Measurements from ENCODE around the gene MAP4K2.
A peak's percentile ranks its signal among the peaks of the same experiment; 100 is the strongest.
"Not testable (repeated sequence)": the region's sequence is repeated elsewhere in the genome, so short reads cannot be mapped to it uniquely, and the experiment has no call there.

MAP4K2 gene

GRCh38 chr11:64848214-64848825 is 45.3 kb upstream of the MAP4K2 start:
- no peak for TF ChIP-seq CTCF (IDR thresholded peaks at IDR 0.05; ENCODE audit: low read depth, low read length, missing control alignments)
- H3K4me3 ChIP-seq (ENCODE audit: low read depth, low read length): no peak overlapping the region
- in situ Hi-C loops (cut with HindIII; ENCODE audit: low sequenced_read_pairs): loop anchor here (5.0 kb wide), 1 partner anchor 44 kb away; no protein-coding TSS in a partner anchor
- no peak for DNase-seq (ENCODE audit: low read depth)

GRCh38 chr11:64846998-64847666 is 44.1 kb upstream of the MAP4K2 start:
- H3K4me3 ChIP-seq (ENCODE audit: low read depth, low read length): no peak overlapping the region
- in situ Hi-C loops (cut with HindIII; ENCODE audit: low sequenced_read_pairs): loop anchor here (5.0 kb wide), 1 partner anchor 45 kb away; no protein-coding TSS in a partner anchor
- DNase-seq (ENCODE audit: low read depth): peak; percentile 76
- peak; percentile 90 for TF ChIP-seq CTCF (IDR thresholded peaks at IDR 0.05; ENCODE audit: low read depth, low read length, missing control alignments)

DNA sequence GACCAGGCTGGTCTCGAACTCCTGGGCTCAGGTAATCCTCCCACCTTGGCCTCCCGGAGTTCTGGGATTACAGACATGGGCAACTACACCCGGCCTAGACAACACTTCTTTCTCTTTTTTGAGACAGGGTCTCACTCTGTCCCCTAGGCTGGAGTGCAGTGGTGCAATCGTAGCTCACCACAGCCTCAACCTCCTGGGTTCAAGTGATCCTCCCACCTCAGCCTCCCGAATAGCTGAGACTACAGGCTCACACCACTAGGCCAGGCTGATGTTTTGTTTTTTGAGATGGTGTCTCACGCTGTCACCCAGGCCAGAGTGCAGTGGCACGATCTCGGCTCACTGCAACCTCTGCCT is 42.7 kb upstream of the MAP4K2 start:
- in situ Hi-C loops (cut with HindIII; ENCODE audit: low sequenced_read_pairs): loop anchor here (5.0 kb wide), 1 partner anchor 47 kb away; no protein-coding TSS in a partner anchor
- DNase-seq (ENCODE audit: low read depth); H3K4me3 ChIP-seq (ENCODE audit: low read depth, low read length): not testable (repeated sequence)

- no peak overlapping the region for H3K4me3 ChIP-seq (ENCODE audit: low read depth, low read length)
- in situ Hi-C loops (cut with HindIII; ENCODE audit: low sequenced_read_pairs): loop anchor here (5.0 kb wide), 1 partner anchor 47 kb away; no protein-coding TSS in a partner anchor
- no peak for TF ChIP-seq CTCF (IDR thresholded peaks at IDR 0.05; ENCODE audit: low read depth, low read length, missing control alignments)
Measured at GRCh38 chr11:64845129-64845775, 42.2 kb upstream of the MAP4K2 start.

GRCh38 chr11:64844330-64845128 is 41.5 kb upstream of the MAP4K2 start, which contains the start of gene CDC42BPG:
Gene CDC42BPG, minus strand, starts transcription at chr11:64844653. Its CDS starts 84 bp downstream, at chr11:64844569.
- no peak for DNase-seq (ENCODE audit: low read depth)
- peak within 1 kb of the TSS; percentile 28 for H3K4me3 ChIP-seq (ENCODE audit: low read depth, low read length)
- peak; percentile 30 for TF ChIP-seq CTCF (IDR thresholded peaks at IDR 0.05; ENCODE audit: low read depth, low read length, missing control alignments)
- in situ Hi-C loops (cut with HindIII; ENCODE audit: low sequenced_read_pairs): loop anchor here (5.0 kb wide), 1 partner anchor 48 kb away; no protein-coding TSS in a partner anchor

More at GRCh38 chr11:64845129-64845775, 42.2 kb upstream of the MAP4K2 start:
- no peak for DNase-seq (ENCODE audit: low read depth)

DNA sequence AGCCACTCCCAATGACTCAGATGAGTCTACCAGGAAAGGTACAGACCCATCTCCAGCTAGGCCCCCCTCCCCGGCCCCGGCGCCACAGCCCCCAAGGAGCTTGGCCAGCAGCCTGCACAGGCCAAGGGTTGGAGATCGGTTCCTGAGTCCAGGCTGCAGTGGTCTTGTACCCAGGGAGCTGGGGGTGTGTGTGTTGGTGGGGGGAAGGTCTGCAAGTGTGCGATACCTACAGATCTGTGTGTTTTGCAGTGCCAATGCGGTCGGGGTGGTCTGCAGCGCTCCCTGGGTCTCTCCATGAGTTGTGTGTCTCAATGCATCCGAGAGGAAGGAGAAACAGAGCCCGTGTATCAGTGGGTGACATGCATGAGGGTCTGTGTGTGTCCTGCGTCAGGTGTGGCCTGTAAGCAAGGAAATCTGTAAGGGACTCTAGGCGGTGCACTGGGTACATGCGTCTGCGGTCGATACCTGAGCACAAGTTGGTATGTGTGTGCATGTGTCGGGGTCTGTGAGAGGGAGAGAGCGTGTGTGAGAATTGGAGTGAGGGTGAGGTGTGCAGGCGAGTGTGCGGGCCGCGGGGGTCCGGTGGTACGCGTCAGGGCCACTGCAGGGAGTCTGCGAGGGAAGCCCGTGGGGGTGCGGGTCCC is 40.8 kb upstream of the MAP4K2 start:
- no peak for DNase-seq (ENCODE audit: low read depth)
- no peak overlapping the region for H3K4me3 ChIP-seq (ENCODE audit: low read depth, low read length)

More for the DNA sequence above, 40.8 kb upstream of the MAP4K2 start:
- TF ChIP-seq CTCF (IDR thresholded peaks at IDR 0.05; ENCODE audit: low read depth, low read length, missing control alignments): no peak
- in situ Hi-C loops (cut with HindIII; ENCODE audit: low sequenced_read_pairs): no loop called here
